MM.1S (cell line): Measurements from ENCODE around the gene PLEKHH2.

Source experiments
- DNase-seq: peaks from one replicate; pipeline ENCODE4 v3.0.0-alpha.2; 2015
- H2AFZ ChIP-seq: fragments of 300-600 bp; sonication (generic); 2 replicates; pipeline ENCODE4 v1.6.0; 2016; ENCODE audit warnings: antibody characterized with exemption, low read length
- H3F3A ChIP-seq: fragments of 300-600 bp; sonication (generic); 2 replicates; pipeline ENCODE4 v1.6.1; 2016; ENCODE audit warnings: mild to moderate bottlenecking, antibody characterized with exemption, low read length, moderate library complexity, mixed read lengths; ENCODE audit not compliant: insufficient read depth
- H3K27ac ChIP-seq: fragments of 300-600 bp; sonication (generic); 2 replicates; pipeline ENCODE4 v1.5.1; 2016; ENCODE audit warnings: mild to moderate bottlenecking, low read length
- H3K27me3 ChIP-seq: fragments of 300-600 bp; sonication (generic); replicated peaks from 2 replicates; pipeline ENCODE4 v1.6.0; 2016; ENCODE audit warnings: low read length; ENCODE audit not compliant: insufficient read depth
- H3K36me3 ChIP-seq: fragments of 300-600 bp; sonication (generic); replicated peaks from 2 replicates; pipeline ENCODE4 v1.6.1; 2016; ENCODE audit warnings: mild to moderate bottlenecking, low read length, mixed read lengths; ENCODE audit not compliant: insufficient read depth
- H3K4me1 ChIP-seq: fragments of 300-600 bp; sonication (generic); 2 replicates; pipeline ENCODE4 v1.6.1; 2016; ENCODE audit warnings: low read length, mixed read lengths
- H3K4me2 ChIP-seq: fragments of 300-600 bp; sonication (generic); 2 replicates; pipeline ENCODE4 v1.6.0; 2016; ENCODE audit warnings: low read depth, low read length
- H3K4me3 ChIP-seq: fragments of 300-600 bp; sonication (generic); 2 replicates; pipeline ENCODE4 v1.5.1; 2016; ENCODE audit warnings: low read length, mixed read lengths
- H3K79me2 ChIP-seq: fragments of 300-600 bp; sonication (generic); 2 replicates; pipeline ENCODE4 v1.6.1; 2016; ENCODE audit warnings: mixed run types, low read length, mixed read lengths
- H3K9ac ChIP-seq: fragments of 300-600 bp; sonication (generic); 2 replicates; pipeline ENCODE4 v1.6.1; 2016; ENCODE audit warnings: low read length, mixed read lengths
- H3K9me2 ChIP-seq: fragments of 300-600 bp; sonication (generic); replicated peaks from 2 replicates; pipeline ENCODE4 v1.6.1; 2016; ENCODE audit warnings: mild to moderate bottlenecking, low read length, mixed read lengths; ENCODE audit not compliant: insufficient read depth
- H3K9me3 ChIP-seq: fragments of 300-600 bp; sonication (generic); replicated peaks from 2 replicates; pipeline ENCODE4 v1.6.1; 2016; ENCODE audit warnings: mild to moderate bottlenecking, low read length, mixed read lengths; ENCODE audit not compliant: insufficient read depth
- H4K20me1 ChIP-seq: fragments of 300-600 bp; sonication (generic); 2 replicates; pipeline ENCODE4 v1.6.1; 2016; ENCODE audit warnings: mild to moderate bottlenecking, low read length, moderate library complexity, mixed read lengths; ENCODE audit not compliant: insufficient read depth
- CTCF ChIP-seq: fragments of 300-600 bp; sonication (generic); IDR thresholded peaks from 2 replicates; pipeline ENCODE4 v1.5.1; 2016; ENCODE audit warnings: antibody characterized with exemption, low read length, mixed read lengths
- EZH2 ChIP-seq: fragments of 300-600 bp; sonication (generic); optimal IDR thresholded peaks from 2 replicates; pipeline ENCODE3; 2017; ENCODE audit warnings: low read depth, mild to moderate bottlenecking, antibody characterized with exemption, low read length, mixed read lengths
- EZH2phosphoT487 ChIP-seq: fragments of 300-600 bp; sonication (generic); IDR thresholded peaks from 2 replicates; pipeline ENCODE4 v1.6.1; 2018; ENCODE audit warnings: antibody characterized with exemption, low read length

The PLEKHH2 gene

GRCh38 chr2:43762286-43762685 is 125.2 kb downstream of the PLEKHH2 start:
- no peaks in the 10 kb centered on the region for H4K20me1 ChIP-seq
- no peaks in the 10 kb centered on the region for H3K27me3 ChIP-seq
- H3K4me3 ChIP-seq, result no peak overlapping the region
- TF ChIP-seq EZH2phosphoT487 (no peak), CTCF (no peak), EZH2 (no peak)
- no peaks in the 10 kb centered on the region for H3K36me3 ChIP-seq
- no peak overlapping the region for H3K4me2 ChIP-seq
- H3K4me1 ChIP-seq, result no peaks in the 10 kb centered on the region
- no peak overlapping the region for H3K27ac ChIP-seq
- no peaks in the 10 kb centered on the region for H3K9me2 ChIP-seq
- DNase-seq, result no peak
- H2AFZ ChIP-seq, result no peak overlapping the region
- no peaks in the 10 kb centered on the region for H3K79me2 ChIP-seq
- H3K9me3 ChIP-seq, result no peaks in the 10 kb centered on the region
- no peaks in the 10 kb centered on the region for H3F3A ChIP-seq
- no peak overlapping the region for H3K9ac ChIP-seq

- no peaks in the 10 kb centered on the region for H4K20me1 ChIP-seq
- H3K9ac ChIP-seq, result no peak overlapping the region
- H3K9me2 ChIP-seq, result no peaks in the 10 kb centered on the region
- no peaks in the 10 kb centered on the region for H3K79me2 ChIP-seq
- H3K9me3 ChIP-seq, result no peaks in the 10 kb centered on the region
- H3K27me3 ChIP-seq, result no peaks in the 10 kb centered on the region
- H3F3A ChIP-seq, result no peaks in the 10 kb centered on the region
- no peaks in the 10 kb centered on the region for H3K36me3 ChIP-seq
- no peaks in the 10 kb centered on the region for H3K4me1 ChIP-seq
- TF ChIP-seq EZH2phosphoT487, result no peak
- no peak for TF ChIP-seq EZH2
- no peak for TF ChIP-seq CTCF
- no peak overlapping the region for H3K4me3 ChIP-seq
- no peak overlapping the region for H3K27ac ChIP-seq
- no peak for DNase-seq
- H2AFZ ChIP-seq, result no peak overlapping the region
- H3K4me2 ChIP-seq, result no peak overlapping the region
These were observed 126.0 kb downstream of the PLEKHH2 start for GRCh38 chr2:43763091-43763490.

GRCh38 chr2:43764086-43764705 is 127.1 kb downstream of the PLEKHH2 start:
- H2AFZ ChIP-seq, result no peak overlapping the region
- no peak overlapping the region for H3K4me2 ChIP-seq
- H3K27ac ChIP-seq, result no peak overlapping the region
- H3K9me3 ChIP-seq, result no peaks in the 10 kb centered on the region
- no peak overlapping the region for H3K9ac ChIP-seq
- H3K27me3 ChIP-seq, result no peaks in the 10 kb centered on the region
- TF ChIP-seq EZH2phosphoT487 (no peak), EZH2 (no peak), CTCF (no peak)
- H3K9me2 ChIP-seq, result no peaks in the 10 kb centered on the region
- no peak overlapping the region for H3K4me3 ChIP-seq
- no peaks in the 10 kb centered on the region for H3F3A ChIP-seq
- H3K79me2 ChIP-seq, result no peaks in the 10 kb centered on the region
- H3K4me1 ChIP-seq, result no peaks in the 10 kb centered on the region
- H4K20me1 ChIP-seq, result no peaks in the 10 kb centered on the region
- no peaks in the 10 kb centered on the region for H3K36me3 ChIP-seq
- no peak for DNase-seq
